ENCODE results near the gene OR10C1. TPM values are rescaled to one million over a fixed set of nuclear protein-coding genes. Genes with fewer than 3 reads are reported as not detected.
A peak's percentile ranks its signal among the peaks of the same experiment; 100 is the strongest.

OR10C1 gene
- total and polyA plus RNA-seq, 2 of the 4 experiments (the other 2 are of a cell fraction) = not detected

DNA sequence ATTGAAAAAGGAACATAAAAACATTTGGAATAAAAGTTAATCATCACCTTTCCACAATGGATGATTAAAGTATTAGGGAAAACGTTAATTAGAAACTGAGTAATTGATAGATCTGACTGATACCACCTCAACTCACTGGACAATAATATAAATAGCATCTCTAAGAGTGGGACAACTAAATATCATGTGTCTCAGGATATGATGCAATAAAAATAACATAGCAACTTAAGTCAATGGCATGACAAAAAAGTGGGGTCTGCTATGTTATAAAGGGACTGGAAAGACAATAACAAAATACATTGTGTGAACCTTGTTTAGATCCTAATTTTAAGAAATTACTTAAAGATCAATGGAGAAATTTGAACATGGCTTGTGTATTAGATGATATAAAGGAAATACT is 14.0 kb upstream of the OR10C1 start:
- no peak overlapping the region for H2AK5ac ChIP-seq (ENCODE audit: low read depth, low read length)
- no peak for ATAC-seq (ENCODE audit: low read depth)
- in situ Hi-C loops (cut with MboI; ENCODE audit: low sequenced_read_pairs) = no loop called here
- no peak overlapping the region for H3K4me3 ChIP-seq (ENCODE audit: insufficient read depth, low read depth, low read length)
- no peak overlapping the region for H3K56ac ChIP-seq (ENCODE audit: extremely low read depth, insufficient read depth, low read length)
- no peaks in the 10 kb centered on the region for H4K20me1 ChIP-seq (ENCODE audit: insufficient read depth, low read length)
- no peak overlapping the region for H2AK9ac ChIP-seq (replicated peaks; ENCODE audit: low read depth, low read length, poor library complexity)
- no peak overlapping the region for H2BK15ac ChIP-seq (ENCODE audit: low read depth, low read length)
- POLR2A ChIA-PET (ENCODE audit: unreplicated experiment) = no interaction called here
- BruUV-seq (replicated peaks) = no TSS peak
- no peak overlapping the region for H3K23ac ChIP-seq (ENCODE audit: low read depth, low read length)
- H2BK120ac ChIP-seq (ENCODE audit: low read depth, low read length) = no peak overlapping the region
- TF ChIP-seq MXI1 (IDR thresholded peaks at IDR 0.05; ENCODE audit: borderline replicate concordance, low read depth, low read length) (no peak), NFE2L2 (IDR thresholded peaks at IDR 0.05; ENCODE audit: low read depth, low read length) (no peak), MAZ (IDR thresholded peaks at IDR 0.05; ENCODE audit: borderline replicate concordance, low read depth, low read length) (no peak), CEBPB (IDR thresholded peaks at IDR 0.05; ENCODE audit: low read depth, low read length) (peak; percentile 57; the same call in 1 of the 2 replicates), CHD1 (IDR thresholded peaks at IDR 0.05; ENCODE audit: low read depth, low read length) (no peak), MAFK (IDR thresholded peaks at IDR 0.05; ENCODE audit: low read depth, low read length) (no peak)
- TF ChIP-seq, protein P1, sequence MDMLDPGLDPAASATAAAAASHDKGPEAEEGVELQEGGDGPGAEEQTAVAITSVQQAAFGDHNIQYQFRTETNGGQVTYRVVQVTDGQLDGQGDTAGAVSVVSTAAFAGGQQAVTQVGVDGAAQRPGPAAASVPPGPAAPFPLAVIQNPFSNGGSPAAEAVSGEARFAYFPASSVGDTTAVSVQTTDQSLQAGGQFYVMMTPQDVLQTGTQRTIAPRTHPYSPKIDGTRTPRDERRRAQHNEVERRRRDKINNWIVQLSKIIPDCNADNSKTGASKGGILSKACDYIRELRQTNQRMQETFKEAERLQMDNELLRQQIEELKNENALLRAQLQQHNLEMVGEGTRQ (IDR thresholded peaks at IDR 0.05; ENCODE audit: low read depth, low read length) = no peak
- H3K36me3 ChIP-seq (ENCODE audit: control insufficient read depth, insufficient read depth, low read length) = no peaks in the 10 kb centered on the region
- H3K79me1 ChIP-seq (ENCODE audit: low read depth in 1 of 2, low read length in 2 of 2) = no peaks in the 10 kb centered on the region
- H4K8ac ChIP-seq (ENCODE audit: low read depth in 2 of 2, low read length in 2 of 2) = no peak overlapping the region
- no peak overlapping the region for H3K9ac ChIP-seq (ENCODE audit: low read depth, low read length)
- no peaks in the 10 kb centered on the region for H3K9me1 ChIP-seq (ENCODE audit: insufficient read depth, low read length)
- no peaks in the 10 kb centered on the region for H3K4me1 ChIP-seq (ENCODE audit: control insufficient read depth, insufficient read depth, low read length)
- H3K9me3 ChIP-seq (ENCODE audit: control insufficient read depth, insufficient read depth, low read length) = peaks cover 6% of the 10 kb centered on the region
- CTCF ChIA-PET = no interaction called here
- no peak overlapping the region for H3K18ac ChIP-seq (ENCODE audit: low read depth, low read length)
- H3K27me3 ChIP-seq (ENCODE audit: control insufficient read depth, insufficient read depth, low read length) = no peaks in the 10 kb centered on the region
- dilution Hi-C loops (cut with HindIII; ENCODE audit: low sequenced_read_pairs, unreplicated experiment) = no loop called here
- intact Hi-C loops (cut with micrococcal nuclease) = no loop called here
- DNase-seq = no peak
- no peak overlapping the region for H3K27ac ChIP-seq (ENCODE audit: insufficient read depth, low read length)
- H2BK5ac ChIP-seq (ENCODE audit: low read depth, low read length, poor library complexity, severe bottlenecking) = no peak overlapping the region
- WGBS, 2 experiments (ENCODE audit: extremely low coverage in 2 of 2, insufficient read length in 1 of 2) = no CpG with 5 or more reads among the region's 1 CpG
- no peak overlapping the region for H4K5ac ChIP-seq (ENCODE audit: low read depth, low read length)
- H4K91ac ChIP-seq (ENCODE audit: insufficient read depth, low read depth, low read length) = no peak overlapping the region
- no peak overlapping the region for H2BK20ac ChIP-seq (ENCODE audit: low read depth, low read length)
- H3K14ac ChIP-seq (replicated peaks; ENCODE audit: low read depth, low read length) = no peak overlapping the region
- no peak overlapping the region for H2AFZ ChIP-seq (replicated peaks; ENCODE audit: low read length, poor library complexity)
- H3K4ac ChIP-seq (ENCODE audit: low read depth, low read length) = no peak overlapping the region
- no peak overlapping the region for H3K4me2 ChIP-seq (ENCODE audit: low read depth, low read length)

Measured in IMR-90 (cell line).